ENCODE results near the gene SERTM1.

The SERTM1 gene

GRCh38 chr13:36685927-36686326, 12.1 kb downstream of the SERTM1 start:
- Histone ChIP-seq H3K23ac (ENCODE audit: low read length) (no peak overlapping the region), H4K8ac (ENCODE audit: low read depth, low read length) (no peak overlapping the region), H3K79me1 (ENCODE audit: low read length) (no peaks in the 10 kb centered on the region), H3K79me2 (ENCODE audit: control insufficient read depth, insufficient read depth, low read length) (no peaks in the 10 kb centered on the region), H3K9ac (ENCODE audit: low read length) (no peak overlapping the region), H3K27me3 (ENCODE audit: insufficient read depth, low read length, poor library complexity) (no peaks in the 10 kb centered on the region), H2BK15ac (replicated peaks; ENCODE audit: low read depth) (no peak overlapping the region), H3K56ac (ENCODE audit: low read length) (no peak overlapping the region), H2BK5ac (ENCODE audit: low read length) (no peak overlapping the region), H2BK120ac (ENCODE audit: low read depth, low read length) (no peak overlapping the region), H4K5ac (ENCODE audit: low read length) (no peak overlapping the region), H2AK5ac (ENCODE audit: low read length) (no peak overlapping the region), H3K36me3 (ENCODE audit: control insufficient read depth, insufficient read depth, low read length) (no peaks in the 10 kb centered on the region), H3K18ac (ENCODE audit: low read length) (no peak overlapping the region), H3K4ac (ENCODE audit: low read depth, low read length) (no peak overlapping the region), H3K27ac (ENCODE audit: low read depth, low read length) (no peak overlapping the region), H3K4me3 (ENCODE audit: low read length) (no peak overlapping the region), H3K4me1 (ENCODE audit: control insufficient read depth, low read depth, low read length) (no peaks in the 10 kb centered on the region), H3K4me2 (ENCODE audit: low read length) (no peak overlapping the region)
- no CpG with 5 or more reads among the region's 1 CpG for WGBS (ENCODE audit: extremely low coverage, insufficient coverage, low lambda C conversion rate)
- no peak for DNase-seq

DNA sequence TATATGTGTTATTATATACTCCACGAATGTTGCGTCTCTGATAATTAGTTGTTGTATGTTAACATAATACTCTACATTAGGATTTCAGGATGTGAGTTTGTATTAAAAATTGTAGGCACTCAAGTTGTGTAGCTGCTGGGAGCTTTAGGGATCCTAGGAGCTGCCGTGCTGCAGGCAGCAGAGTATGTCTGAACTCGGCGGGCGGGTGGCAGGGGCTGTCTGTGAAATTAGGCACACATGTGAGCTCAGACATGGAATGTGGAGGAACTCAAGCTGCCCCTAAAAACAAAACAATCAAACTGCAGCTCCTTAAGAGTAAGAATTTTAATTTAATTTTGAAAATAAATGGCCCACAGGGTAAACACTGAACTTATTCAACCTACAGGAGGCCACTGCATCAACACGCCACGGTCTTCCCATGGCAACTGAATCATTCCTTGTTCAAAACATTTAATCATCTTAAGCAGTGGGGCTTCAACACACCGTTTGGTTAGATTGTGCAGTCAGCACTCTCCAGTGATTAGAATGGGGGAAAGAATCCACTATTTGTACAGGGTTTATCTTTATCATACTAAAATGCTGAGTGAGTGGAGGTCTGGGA, 22.7 kb downstream of the SERTM1 start:
- Histone ChIP-seq H2AK5ac (ENCODE audit: low read length) (no peak overlapping the region), H3K9ac (ENCODE audit: low read length) (no peak overlapping the region), H3K56ac (ENCODE audit: low read length) (no peak overlapping the region), H3K27ac (ENCODE audit: low read depth, low read length) (no peak overlapping the region), H3K79me2 (ENCODE audit: control insufficient read depth, insufficient read depth, low read length) (no peaks in the 10 kb centered on the region), H2BK15ac (replicated peaks; ENCODE audit: low read depth) (no peak overlapping the region), H3K18ac (ENCODE audit: low read length) (no peak overlapping the region), H3K36me3 (ENCODE audit: control insufficient read depth, insufficient read depth, low read length) (no peaks in the 10 kb centered on the region), H3K4me2 (ENCODE audit: low read length) (no peak overlapping the region), H4K8ac (ENCODE audit: low read depth, low read length) (no peak overlapping the region), H2BK120ac (ENCODE audit: low read depth, low read length) (no peak overlapping the region), H4K5ac (ENCODE audit: low read length) (no peak overlapping the region), H3K4me3 (ENCODE audit: low read length) (no peak overlapping the region), H3K23ac (ENCODE audit: low read length) (no peak overlapping the region), H3K27me3 (ENCODE audit: insufficient read depth, low read length, poor library complexity) (no peaks in the 10 kb centered on the region), H3K4me1 (ENCODE audit: control insufficient read depth, low read depth, low read length) (no peaks in the 10 kb centered on the region), H2BK5ac (ENCODE audit: low read length) (no peak overlapping the region), H3K4ac (ENCODE audit: low read depth, low read length) (no peak overlapping the region), H3K79me1 (ENCODE audit: low read length) (no peaks in the 10 kb centered on the region)
- DNase-seq = no peak
- WGBS (ENCODE audit: extremely low coverage, insufficient coverage, low lambda C conversion rate) = no CpG with 5 or more reads among the region's 9 CpGs

GRCh38 chr13:36700170-36700569, 26.4 kb downstream of the SERTM1 start:
- no peak for DNase-seq
- Histone ChIP-seq H4K8ac (ENCODE audit: low read depth, low read length) (no peak overlapping the region), H3K27me3 (ENCODE audit: insufficient read depth, low read length, poor library complexity) (no peaks in the 10 kb centered on the region), H4K5ac (ENCODE audit: low read length) (no peak overlapping the region), H3K4me1 (ENCODE audit: control insufficient read depth, low read depth, low read length) (no peaks in the 10 kb centered on the region), H3K23ac (ENCODE audit: low read length) (no peak overlapping the region), H2AK5ac (ENCODE audit: low read length) (no peak overlapping the region), H3K79me1 (ENCODE audit: low read length) (no peaks in the 10 kb centered on the region), H3K4me3 (ENCODE audit: low read length) (no peak overlapping the region), H2BK120ac (ENCODE audit: low read depth, low read length) (no peak overlapping the region), H3K79me2 (ENCODE audit: control insufficient read depth, insufficient read depth, low read length) (no peaks in the 10 kb centered on the region), H3K36me3 (ENCODE audit: control insufficient read depth, insufficient read depth, low read length) (no peaks in the 10 kb centered on the region), H3K27ac (ENCODE audit: low read depth, low read length) (no peak overlapping the region), H3K18ac (ENCODE audit: low read length) (no peak overlapping the region), H2BK15ac (replicated peaks; ENCODE audit: low read depth) (no peak overlapping the region), H3K4ac (ENCODE audit: low read depth, low read length) (no peak overlapping the region), H3K4me2 (ENCODE audit: low read length) (no peak overlapping the region), H3K56ac (ENCODE audit: low read length) (no peak overlapping the region), H2BK5ac (ENCODE audit: low read length) (no peak overlapping the region), H3K9ac (ENCODE audit: low read length) (no peak overlapping the region)
- WGBS (ENCODE audit: extremely low coverage, insufficient coverage, low lambda C conversion rate) = no CpG with 5 or more reads among the region's 5 CpGs

- WGBS (ENCODE audit: extremely low coverage, insufficient coverage, low lambda C conversion rate) = no CpG with 5 or more reads among the region's 1 CpG
- H2BK120ac ChIP-seq (ENCODE audit: low read depth, low read length) = no peak overlapping the region
- H3K23ac ChIP-seq (ENCODE audit: low read length) = no peak overlapping the region
- no peak overlapping the region for H3K4ac ChIP-seq (ENCODE audit: low read depth, low read length)
- H3K36me3 ChIP-seq (ENCODE audit: control insufficient read depth, insufficient read depth, low read length) = no peaks in the 10 kb centered on the region
- H3K4me3 ChIP-seq (ENCODE audit: low read length) = no peak overlapping the region
- no peak overlapping the region for H2AK5ac ChIP-seq (ENCODE audit: low read length)
- no peak for DNase-seq
- H2BK15ac ChIP-seq (replicated peaks; ENCODE audit: low read depth) = no peak overlapping the region
- H4K8ac ChIP-seq (ENCODE audit: low read depth, low read length) = no peak overlapping the region
- H2BK5ac ChIP-seq (ENCODE audit: low read length) = no peak overlapping the region
- no peaks in the 10 kb centered on the region for H3K4me1 ChIP-seq (ENCODE audit: control insufficient read depth, low read depth, low read length)
- no peaks in the 10 kb centered on the region for H3K79me2 ChIP-seq (ENCODE audit: control insufficient read depth, insufficient read depth, low read length)
- no peak overlapping the region for H3K9ac ChIP-seq (ENCODE audit: low read length)
- no peaks in the 10 kb centered on the region for H3K27me3 ChIP-seq (ENCODE audit: insufficient read depth, low read length, poor library complexity)
- H3K79me1 ChIP-seq (ENCODE audit: low read length) = no peaks in the 10 kb centered on the region
- no peak overlapping the region for H4K5ac ChIP-seq (ENCODE audit: low read length)
- H3K4me2 ChIP-seq (ENCODE audit: low read length) = no peak overlapping the region
- H3K56ac ChIP-seq (ENCODE audit: low read length) = no peak overlapping the region
- no peak overlapping the region for H3K18ac ChIP-seq (ENCODE audit: low read length)
- H3K27ac ChIP-seq (ENCODE audit: low read depth, low read length) = no peak overlapping the region
These were observed 32.9 kb downstream of the SERTM1 start for GRCh38 chr13:36706755-36707154.

DNA sequence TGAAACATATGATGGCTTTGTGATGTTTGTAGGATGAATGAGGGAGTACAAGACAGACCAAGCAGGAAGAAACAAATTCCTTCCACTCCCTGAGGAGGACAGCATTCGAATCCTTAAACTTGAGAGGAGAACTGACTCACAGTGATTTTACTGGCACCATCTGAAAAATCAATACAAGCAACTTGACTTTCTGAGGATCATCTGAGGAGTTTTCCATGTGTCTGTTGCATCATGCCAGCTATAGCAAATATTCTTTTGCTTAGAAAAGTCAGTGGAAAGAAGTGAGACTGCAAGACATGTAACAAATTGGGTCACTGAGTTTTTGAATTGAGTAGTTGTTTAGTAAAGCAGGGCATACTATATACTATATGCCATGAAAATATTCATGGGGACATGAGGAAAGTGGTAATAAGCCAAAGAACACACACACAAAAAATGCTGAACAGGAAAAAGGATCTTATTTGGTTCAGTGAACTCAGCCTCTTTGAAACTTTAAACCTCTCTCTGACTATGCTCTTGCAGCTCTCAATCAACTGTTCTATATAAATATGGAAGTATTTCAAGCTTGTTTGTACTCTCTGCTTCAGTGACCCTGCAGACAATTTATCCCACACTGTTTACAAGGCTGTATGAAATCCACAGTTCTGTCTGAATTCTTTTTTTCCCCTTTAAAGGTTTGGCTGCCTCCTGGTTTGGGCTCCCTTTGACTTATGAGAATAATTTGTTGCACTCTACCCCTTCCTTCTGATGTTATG, 35.5 kb downstream of the SERTM1 start:
- Histone ChIP-seq H2BK120ac (ENCODE audit: low read depth, low read length) (no peak overlapping the region), H3K9ac (ENCODE audit: low read length) (no peak overlapping the region), H3K4me2 (ENCODE audit: low read length) (no peak overlapping the region), H3K23ac (ENCODE audit: low read length) (no peak overlapping the region), H2AK5ac (ENCODE audit: low read length) (no peak overlapping the region), H3K4ac (ENCODE audit: low read depth, low read length) (no peak overlapping the region), H3K79me2 (ENCODE audit: control insufficient read depth, insufficient read depth, low read length) (no peaks in the 10 kb centered on the region), H3K27me3 (ENCODE audit: insufficient read depth, low read length, poor library complexity) (no peaks in the 10 kb centered on the region), H3K4me3 (ENCODE audit: low read length) (no peak overlapping the region), H3K18ac (ENCODE audit: low read length) (no peak overlapping the region), H3K56ac (ENCODE audit: low read length) (no peak overlapping the region), H2BK15ac (replicated peaks; ENCODE audit: low read depth) (no peak overlapping the region), H3K4me1 (ENCODE audit: control insufficient read depth, low read depth, low read length) (no peaks in the 10 kb centered on the region), H3K27ac (ENCODE audit: low read depth, low read length) (no peak overlapping the region), H3K79me1 (ENCODE audit: low read length) (no peaks in the 10 kb centered on the region), H3K36me3 (ENCODE audit: control insufficient read depth, insufficient read depth, low read length) (no peaks in the 10 kb centered on the region), H4K5ac (ENCODE audit: low read length) (no peak overlapping the region), H2BK5ac (ENCODE audit: low read length) (no peak overlapping the region), H4K8ac (ENCODE audit: low read depth, low read length) (no peak overlapping the region)
- WGBS (ENCODE audit: extremely low coverage, insufficient coverage, low lambda C conversion rate) = no CpG with 5 or more reads among the region's 1 CpG
- no peak for DNase-seq

GRCh38 chr13:36710396-36710795, 36.6 kb downstream of the SERTM1 start:
- no peak overlapping the region for H4K5ac ChIP-seq (ENCODE audit: low read length)
- H4K8ac ChIP-seq (ENCODE audit: low read depth, low read length) = no peak overlapping the region
- no peak overlapping the region for H2BK5ac ChIP-seq (ENCODE audit: low read length)
- no peaks in the 10 kb centered on the region for H3K79me2 ChIP-seq (ENCODE audit: control insufficient read depth, insufficient read depth, low read length)
- no peak overlapping the region for H3K27ac ChIP-seq (ENCODE audit: low read depth, low read length)
- no peaks in the 10 kb centered on the region for H3K36me3 ChIP-seq (ENCODE audit: control insufficient read depth, insufficient read depth, low read length)
- no peak overlapping the region for H2AK5ac ChIP-seq (ENCODE audit: low read length)
- no peak overlapping the region for H3K56ac ChIP-seq (ENCODE audit: low read length)
- WGBS (ENCODE audit: extremely low coverage, insufficient coverage, low lambda C conversion rate) = no CpG with 5 or more reads among the region's 4 CpGs
- no peak overlapping the region for H3K18ac ChIP-seq (ENCODE audit: low read length)
- no peak overlapping the region for H3K23ac ChIP-seq (ENCODE audit: low read length)
- no peak overlapping the region for H3K4ac ChIP-seq (ENCODE audit: low read depth, low read length)
- no peak overlapping the region for H2BK15ac ChIP-seq (replicated peaks; ENCODE audit: low read depth)
- no peak overlapping the region for H2BK120ac ChIP-seq (ENCODE audit: low read depth, low read length)
- no peaks in the 10 kb centered on the region for H3K4me1 ChIP-seq (ENCODE audit: control insufficient read depth, low read depth, low read length)
- H3K79me1 ChIP-seq (ENCODE audit: low read length) = no peaks in the 10 kb centered on the region
- H3K4me2 ChIP-seq (ENCODE audit: low read length) = no peak overlapping the region
- H3K4me3 ChIP-seq (ENCODE audit: low read length) = no peak overlapping the region
- no peak for DNase-seq
- H3K9ac ChIP-seq (ENCODE audit: low read length) = no peak overlapping the region
- H3K27me3 ChIP-seq (ENCODE audit: insufficient read depth, low read length, poor library complexity) = no peaks in the 10 kb centered on the region
